ENCODE data around the gene TBXAS1.
"Not testable (repeated sequence)": the region's sequence is repeated elsewhere in the genome, so short reads cannot be mapped to it uniquely, and the experiment has no call there.

TBXAS1 gene

GRCh38 chr7:139893999-139894398, 64.9 kb downstream of the TBXAS1 start:
- DNase-seq: no peak

GRCh38 chr7:139895141-139895829, 66.2 kb downstream of the TBXAS1 start:
- DNase-seq: no peak

GRCh38 chr7:139896288-139896687, 67.2 kb downstream of the TBXAS1 start:
- DNase-seq: no peak

GRCh38 chr7:139896831-139897230, 67.8 kb downstream of the TBXAS1 start:
- no peak for DNase-seq

- DNase-seq: no peak
These were observed 68.5 kb downstream of the TBXAS1 start for GRCh38 chr7:139897422-139898090.

- no peak for DNase-seq
These were observed 69.4 kb downstream of the TBXAS1 start for GRCh38 chr7:139898483-139898882.

GRCh38 chr7:139899328-139899955, 70.4 kb downstream of the TBXAS1 start:
- DNase-seq: no peak

GRCh38 chr7:139900326-139900725, 71.3 kb downstream of the TBXAS1 start:
- no peak for DNase-seq

- no peak for DNase-seq
These were observed 72.2 kb downstream of the TBXAS1 start for GRCh38 chr7:139901056-139901795.

- no peak for DNase-seq
These were observed 72.8 kb downstream of the TBXAS1 start for GRCh38 chr7:139901901-139902300.

- DNase-seq: no peak
These were observed 73.5 kb downstream of the TBXAS1 start for GRCh38 chr7:139902436-139903102.

- DNase-seq: not testable (repeated sequence)
These were observed 74.0 kb downstream of the TBXAS1 start for GRCh38 chr7:139903103-139903477.

GRCh38 chr7:139906879-139907278, 77.8 kb downstream of the TBXAS1 start:
- DNase-seq: no peak

- DNase-seq: no peak
These were observed 79.7 kb downstream of the TBXAS1 start for GRCh38 chr7:139908792-139909191.

- DNase-seq: no peak
These were observed 80.5 kb downstream of the TBXAS1 start for GRCh38 chr7:139909379-139910050.

- no peak for DNase-seq
These were observed 84.2 kb downstream of the TBXAS1 start for GRCh38 chr7:139913021-139913844.

- no peak for DNase-seq
These were observed 84.7 kb downstream of the TBXAS1 start for GRCh38 chr7:139913845-139914135.

GRCh38 chr7:139914306-139915267, 85.5 kb downstream of the TBXAS1 start:
- no peak for DNase-seq

- no peak for DNase-seq
These were observed 86.3 kb downstream of the TBXAS1 start for GRCh38 chr7:139915268-139915863.
